CD4-positive, alpha-beta T cell treated with Interleukin-12 subunit alpha and Interleukin-12 subunit beta, for 1 hour (primary cell): Measurements from ENCODE around the gene FTO.

ENCODE experiments used
- DNase-seq: peaks from one replicate; pipeline ENCODE4 v3.0.0-alpha.2; 2020

Gene FTO

GRCh38 chr16:53756275-53756996 is 52.5 kb downstream of the FTO start:
- no peak for DNase-seq

- DNase-seq, result no peak
Measured at GRCh38 chr16:53757971-53758609, 54.1 kb downstream of the FTO start.

- DNase-seq, result no peak
Measured at GRCh38 chr16:53761962-53762703, 58.2 kb downstream of the FTO start.

GRCh38 chr16:53766304-53767016 is 62.5 kb downstream of the FTO start:
- no peak for DNase-seq

GRCh38 chr16:53768167-53768566 is 64.2 kb downstream of the FTO start:
- no peak for DNase-seq

GRCh38 chr16:53768593-53768992 is 64.6 kb downstream of the FTO start:
- no peak for DNase-seq

GRCh38 chr16:53769185-53769584 is 65.2 kb downstream of the FTO start:
- DNase-seq, result no peak

- no peak for DNase-seq
Measured at GRCh38 chr16:53769787-53770186, 65.8 kb downstream of the FTO start.

- DNase-seq, result no peak
Measured at GRCh38 chr16:53770641-53771040, 66.7 kb downstream of the FTO start.

- no peak for DNase-seq
Measured at GRCh38 chr16:53771655-53772497, 67.9 kb downstream of the FTO start.

- peak; percentile 6 for DNase-seq
Measured at GRCh38 chr16:53773150-53773846, 69.3 kb downstream of the FTO start.

GRCh38 chr16:53773881-53774280 is 69.9 kb downstream of the FTO start:
- DNase-seq, result no peak

GRCh38 chr16:53775106-53775820 is 71.3 kb downstream of the FTO start:
- no peak for DNase-seq

GRCh38 chr16:53775821-53776431 is 72.0 kb downstream of the FTO start:
- no peak for DNase-seq

GRCh38 chr16:53779186-53779585 is 75.2 kb downstream of the FTO start:
- DNase-seq, result no peak

GRCh38 chr16:53780051-53780450 is 76.1 kb downstream of the FTO start:
- no peak for DNase-seq

- DNase-seq, result no peak
Measured at GRCh38 chr16:53781023-53781605, 77.2 kb downstream of the FTO start.

- no peak for DNase-seq
Measured at GRCh38 chr16:53782148-53782547, 78.2 kb downstream of the FTO start.

GRCh38 chr16:53784291-53784690 is 80.3 kb downstream of the FTO start:
- no peak for DNase-seq

- no peak for DNase-seq
Measured at GRCh38 chr16:53785044-53785443, 81.1 kb downstream of the FTO start.
